ENCODE measurements around the gene AGTPBP1.
A peak's percentile ranks its signal among the peaks of the same experiment; 100 is the strongest.

AGTPBP1 gene

DNA sequence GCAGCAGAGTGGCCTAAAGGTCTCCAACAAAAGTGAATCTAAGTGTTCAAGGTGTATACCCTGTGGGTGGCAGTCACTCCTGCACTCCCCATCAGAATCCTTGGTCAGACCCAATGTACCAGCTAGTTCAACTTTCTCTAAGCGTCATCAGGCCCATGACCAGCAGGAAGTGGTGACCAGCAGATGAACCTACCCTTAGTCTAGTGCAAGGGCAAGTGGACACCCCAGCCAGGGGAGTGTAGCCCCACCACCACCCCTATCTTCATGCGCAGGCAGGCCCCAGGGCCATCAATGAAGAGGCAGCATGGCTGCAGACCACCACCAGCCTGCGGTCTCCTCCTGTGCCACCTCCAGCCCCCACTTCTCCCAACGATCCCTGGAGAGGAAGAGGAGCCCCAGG is 213.1 kb downstream of the AGTPBP1 start:
- Histone ChIP-seq H3K9ac (ENCODE audit: low read length in 5 of 5) (no peak overlapping the region), H3K36me3 (ENCODE audit: control insufficient read depth in 5 of 5, insufficient read depth in 5 of 5, low read length in 5 of 5) (no peaks in the 10 kb centered on the region), H3K27ac (ENCODE audit: low read depth, low read length) (peak overlapping the region; percentile 69), H3K4me1 (ENCODE audit: control insufficient read depth in 5 of 5, insufficient read depth in 5 of 5, low read length in 5 of 5) (peaks cover 4 to 59% (median 22%) of the 10 kb centered on the region in 5 donors), H3K9me3 (ENCODE audit: control insufficient read depth in 5 of 5, low read length in 5 of 5) (no peaks in the 10 kb centered on the region), H3K27me3 (ENCODE audit: control insufficient read depth in 5 of 5, insufficient read depth in 4 of 5, low read length in 5 of 5) (peaks cover 0 to 3% (median 0%) of the 10 kb centered on the region in 5 donors), H3K4me3 (ENCODE audit: low read depth in 1 of 5, low read length in 5 of 5) (no peak overlapping the region)

DNA sequence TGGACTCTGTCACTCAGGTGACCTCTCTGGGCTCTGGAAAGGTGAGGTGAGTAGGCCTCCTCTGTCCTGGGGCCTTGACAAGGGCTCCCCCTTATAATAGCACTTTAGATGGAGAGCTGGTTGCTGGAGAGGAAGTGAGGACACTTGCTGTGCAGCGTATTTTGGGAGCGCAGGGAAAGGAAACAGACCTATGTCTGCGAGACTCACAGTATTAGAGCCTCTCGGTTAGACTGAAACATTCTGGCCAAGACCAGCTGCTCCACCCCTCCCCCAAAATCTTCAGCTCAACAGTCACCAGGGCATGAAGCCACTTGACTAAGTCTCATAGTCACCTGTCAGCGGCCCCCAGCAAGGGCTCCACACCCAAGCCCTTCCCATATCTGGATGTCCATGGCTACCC is 213.6 kb downstream of the AGTPBP1 start:
- peaks cover 0 to 3% (median 0%) of the 10 kb centered on the region in 5 donors for H3K27me3 ChIP-seq (ENCODE audit: control insufficient read depth in 5 of 5, insufficient read depth in 4 of 5, low read length in 5 of 5)
- peaks cover 4 to 62% (median 25%) of the 10 kb centered on the region in 5 donors for H3K4me1 ChIP-seq (ENCODE audit: control insufficient read depth in 5 of 5, insufficient read depth in 5 of 5, low read length in 5 of 5)
- H3K4me3 ChIP-seq (ENCODE audit: low read depth in 1 of 5, low read length in 5 of 5): no peak overlapping the region
- H3K27ac ChIP-seq (ENCODE audit: low read depth, low read length): peak overlapping the region; percentile 69
- H3K36me3 ChIP-seq (ENCODE audit: control insufficient read depth in 5 of 5, insufficient read depth in 5 of 5, low read length in 5 of 5): no peaks in the 10 kb centered on the region
- H3K9me3 ChIP-seq (ENCODE audit: control insufficient read depth in 5 of 5, low read length in 5 of 5): no peaks in the 10 kb centered on the region
- H3K9ac ChIP-seq (ENCODE audit: low read length in 5 of 5): peak overlapping the region in 1 of 5 donors; percentile 15

DNA sequence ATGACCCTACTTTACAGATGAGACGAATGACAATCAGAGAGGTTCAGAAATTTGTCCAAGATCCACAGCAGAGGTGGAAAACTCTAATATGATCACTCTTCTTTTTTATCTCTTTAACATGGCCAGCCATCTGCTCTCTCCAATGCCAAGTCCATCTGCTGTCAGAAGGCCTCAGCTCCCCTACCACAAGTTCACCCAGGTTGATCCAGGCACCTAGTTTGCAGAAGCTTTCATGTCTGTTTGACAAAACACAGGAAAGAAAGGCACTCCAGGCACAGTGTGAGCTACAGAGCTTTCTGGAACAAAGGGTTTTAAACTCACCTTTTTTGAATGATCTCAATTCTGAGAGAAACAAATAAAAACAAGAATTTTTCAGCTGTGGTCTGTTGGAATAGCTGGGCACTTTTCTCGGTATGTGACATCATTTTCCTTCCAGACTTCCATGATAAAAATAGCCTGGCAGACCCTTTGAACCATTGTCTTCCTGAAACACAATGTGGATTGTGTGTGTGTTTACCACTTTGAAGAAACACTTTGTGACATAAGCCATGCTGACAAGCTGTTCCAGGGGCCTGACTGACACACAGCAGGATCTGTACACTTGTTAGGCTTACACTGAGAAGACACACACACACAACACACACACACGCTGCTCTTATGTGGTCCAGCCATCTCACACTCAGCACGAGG is 214.3 kb downstream of the AGTPBP1 start:
- H3K27ac ChIP-seq (ENCODE audit: low read depth, low read length): peak overlapping the region; percentile 77
- peaks cover 0 to 3% (median under 1%) of the 10 kb centered on the region in 5 donors for H3K27me3 ChIP-seq (ENCODE audit: control insufficient read depth in 5 of 5, insufficient read depth in 4 of 5, low read length in 5 of 5)
- no peak overlapping the region for H3K4me3 ChIP-seq (ENCODE audit: low read depth in 1 of 5, low read length in 5 of 5)
- peak overlapping the region in 1 of 5 donors; percentile 44 for H3K9ac ChIP-seq (ENCODE audit: low read length in 5 of 5)
- no peaks in the 10 kb centered on the region for H3K9me3 ChIP-seq (ENCODE audit: control insufficient read depth in 5 of 5, low read length in 5 of 5)
- H3K4me1 ChIP-seq (ENCODE audit: control insufficient read depth in 5 of 5, insufficient read depth in 5 of 5, low read length in 5 of 5): peaks cover 4 to 65% (median 31%) of the 10 kb centered on the region in 5 donors
- no peaks in the 10 kb centered on the region for H3K36me3 ChIP-seq (ENCODE audit: control insufficient read depth in 5 of 5, insufficient read depth in 5 of 5, low read length in 5 of 5)

DNA sequence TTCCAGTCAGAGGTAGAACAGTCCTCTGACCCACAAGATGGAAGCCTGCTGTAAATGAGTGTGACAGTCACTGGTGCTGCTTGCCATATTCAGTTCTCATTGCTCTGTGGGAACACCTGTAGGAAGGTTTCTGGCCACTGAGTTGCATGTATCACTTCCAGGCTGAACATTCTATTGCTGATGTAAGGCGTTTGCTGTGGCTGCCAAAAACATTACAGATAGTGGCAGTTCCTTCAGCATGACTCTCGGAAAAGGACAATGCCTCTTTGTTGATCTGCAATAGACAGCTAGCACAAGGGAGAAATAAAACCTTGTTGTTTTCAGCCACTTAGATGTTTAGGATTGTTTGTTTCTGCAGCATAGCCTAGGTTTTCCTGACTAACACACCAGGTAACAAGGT is 217.2 kb downstream of the AGTPBP1 start:
- Histone ChIP-seq H3K27ac (ENCODE audit: low read depth, low read length) (no peak overlapping the region), H3K4me3 (ENCODE audit: low read depth in 1 of 5, low read length in 5 of 5) (no peak overlapping the region)

GRCh38 chr9:85523202-85523601 is 218.6 kb downstream of the AGTPBP1 start:
- Histone ChIP-seq H3K4me1 (ENCODE audit: control insufficient read depth in 5 of 5, insufficient read depth in 5 of 5, low read length in 5 of 5) (peaks cover 3 to 44% (median 21%) of the 10 kb centered on the region in 5 donors), H3K27me3 (ENCODE audit: control insufficient read depth in 5 of 5, insufficient read depth in 4 of 5, low read length in 5 of 5) (peaks cover 0 to 4% (median 3%) of the 10 kb centered on the region in 5 donors), H3K27ac (ENCODE audit: low read depth, low read length) (peak overlapping the region; percentile 54), H3K9ac (ENCODE audit: low read length in 5 of 5) (no peak overlapping the region), H3K9me3 (ENCODE audit: control insufficient read depth in 5 of 5, low read length in 5 of 5) (no peaks in the 10 kb centered on the region), H3K4me3 (ENCODE audit: low read depth in 1 of 5, low read length in 5 of 5) (peak overlapping the region in 3 of 5 donors; percentile 60 to 68 (median 67)), H3K36me3 (ENCODE audit: control insufficient read depth in 5 of 5, insufficient read depth in 5 of 5, low read length in 5 of 5) (no peaks in the 10 kb centered on the region)

More for the DNA sequence above, 217.2 kb downstream of the AGTPBP1 start:
- Histone ChIP-seq H3K9ac (ENCODE audit: low read length in 5 of 5) (no peak overlapping the region), H3K9me3 (ENCODE audit: control insufficient read depth in 5 of 5, low read length in 5 of 5) (no peaks in the 10 kb centered on the region), H3K27me3 (ENCODE audit: control insufficient read depth in 5 of 5, insufficient read depth in 4 of 5, low read length in 5 of 5) (peaks cover 0 to 4% (median 3%) of the 10 kb centered on the region in 5 donors), H3K36me3 (ENCODE audit: control insufficient read depth in 5 of 5, insufficient read depth in 5 of 5, low read length in 5 of 5) (no peaks in the 10 kb centered on the region), H3K4me1 (ENCODE audit: control insufficient read depth in 5 of 5, insufficient read depth in 5 of 5, low read length in 5 of 5) (peaks cover 3 to 57% (median 26%) of the 10 kb centered on the region in 5 donors)

DNA sequence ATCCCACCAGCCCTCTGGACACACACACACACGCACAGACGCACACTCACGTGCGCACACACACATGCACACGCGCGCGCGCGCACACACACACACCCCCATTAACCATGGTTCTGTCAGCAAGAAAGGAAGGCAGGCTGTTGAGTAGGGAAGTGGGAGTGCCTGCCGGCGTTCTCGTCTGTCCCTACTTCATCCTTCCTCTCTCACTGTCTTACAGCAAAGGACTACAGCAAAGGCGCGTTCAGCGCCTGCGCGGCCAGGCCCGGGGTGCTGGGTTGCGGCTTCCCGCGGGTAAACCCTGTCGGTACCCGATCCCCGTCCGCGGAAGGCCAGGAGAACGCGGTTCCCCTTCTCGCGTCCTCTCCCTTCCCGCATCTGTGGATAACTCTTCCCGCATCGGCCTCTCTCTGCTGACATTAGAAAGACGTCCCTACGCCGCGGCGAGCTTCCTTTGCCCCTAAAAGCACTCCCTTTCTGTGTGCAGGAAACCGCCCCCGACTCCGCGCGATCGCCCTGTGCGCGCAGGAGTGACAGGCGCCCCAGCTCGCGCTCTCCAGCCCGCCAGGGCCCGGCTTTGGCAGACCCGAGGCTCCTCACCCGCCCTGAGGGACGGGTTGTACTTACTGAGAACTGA is 219.2 kb downstream of the AGTPBP1 start:
- Histone ChIP-seq H3K9me3 (ENCODE audit: control insufficient read depth in 5 of 5, low read length in 5 of 5) (no peaks in the 10 kb centered on the region), H3K27me3 (ENCODE audit: control insufficient read depth in 5 of 5, insufficient read depth in 4 of 5, low read length in 5 of 5) (peaks cover 0 to 4% (median 3%) of the 10 kb centered on the region in 5 donors), H3K4me3 (ENCODE audit: low read depth in 1 of 5, low read length in 5 of 5) (peak overlapping the region; percentile 38 to 68 (median 61)), H3K4me1 (ENCODE audit: control insufficient read depth in 5 of 5, insufficient read depth in 5 of 5, low read length in 5 of 5) (peaks cover 3 to 38% (median 18%) of the 10 kb centered on the region in 5 donors), H3K27ac (ENCODE audit: low read depth, low read length) (peak overlapping the region; percentile 54), H3K9ac (ENCODE audit: low read length in 5 of 5) (peak overlapping the region in 4 of 5 donors; percentile 21 to 48 (median 45)), H3K36me3 (ENCODE audit: control insufficient read depth in 5 of 5, insufficient read depth in 5 of 5, low read length in 5 of 5) (no peaks in the 10 kb centered on the region)

DNA sequence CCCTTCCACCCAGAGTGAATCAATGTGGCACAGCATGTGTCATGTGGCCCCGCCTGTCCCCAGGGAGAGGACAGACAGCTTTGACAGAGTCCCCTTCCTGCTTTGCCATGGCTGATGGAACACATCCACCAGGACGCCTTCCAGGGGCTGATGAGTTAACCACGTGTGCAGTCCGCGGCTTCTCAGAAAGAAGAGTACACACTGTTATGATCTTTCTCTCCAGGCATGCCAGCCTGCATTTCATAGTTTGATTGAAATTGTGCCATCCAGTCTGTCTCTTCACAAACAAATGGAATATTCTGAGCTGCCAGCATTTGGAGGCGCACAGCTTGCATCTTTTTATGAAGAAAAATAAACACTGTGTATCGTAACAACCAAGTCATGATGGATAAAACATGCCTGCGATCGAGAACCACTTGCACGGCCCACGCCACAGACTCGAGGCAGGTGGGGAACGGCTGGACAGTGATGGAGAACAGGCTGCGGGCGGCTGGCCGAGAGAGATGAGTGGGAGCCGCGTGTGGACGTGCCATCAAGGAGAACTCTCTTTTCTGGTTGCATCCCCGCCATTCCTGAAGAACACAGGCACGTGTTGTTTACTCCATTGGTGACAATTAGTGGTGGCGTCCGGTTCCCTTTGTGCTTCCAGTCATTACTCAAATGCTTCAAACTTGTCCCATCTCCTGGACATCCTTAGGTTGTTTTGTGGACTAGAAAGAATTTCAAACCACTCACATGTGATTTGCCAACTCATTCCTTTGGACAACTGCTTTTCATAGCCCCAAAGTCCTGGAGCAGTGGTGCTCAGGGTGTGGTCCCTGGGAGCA is 220.2 kb downstream of the AGTPBP1 start:
- H3K4me3 ChIP-seq (ENCODE audit: low read depth in 1 of 5, low read length in 5 of 5): peak overlapping the region in 3 of 5 donors; percentile 38 to 67 (median 60)
- peak overlapping the region; percentile 54 for H3K27ac ChIP-seq (ENCODE audit: low read depth, low read length)
- H3K27me3 ChIP-seq (ENCODE audit: control insufficient read depth in 5 of 5, insufficient read depth in 4 of 5, low read length in 5 of 5): peaks cover 0 to 4% (median 3%) of the 10 kb centered on the region in 5 donors
- H3K9me3 ChIP-seq (ENCODE audit: control insufficient read depth in 5 of 5, low read length in 5 of 5): no peaks in the 10 kb centered on the region
- H3K4me1 ChIP-seq (ENCODE audit: control insufficient read depth in 5 of 5, insufficient read depth in 5 of 5, low read length in 5 of 5): peaks cover 3 to 30% (median 18%) of the 10 kb centered on the region in 5 donors
- H3K36me3 ChIP-seq (ENCODE audit: control insufficient read depth in 5 of 5, insufficient read depth in 5 of 5, low read length in 5 of 5): no peaks in the 10 kb centered on the region
- H3K9ac ChIP-seq (ENCODE audit: low read length in 5 of 5): no peak overlapping the region

- Histone ChIP-seq H3K36me3 (ENCODE audit: control insufficient read depth in 5 of 5, insufficient read depth in 5 of 5, low read length in 5 of 5) (no peaks in the 10 kb centered on the region), H3K4me3 (ENCODE audit: low read depth in 1 of 5, low read length in 5 of 5) (no peak overlapping the region), H3K9me3 (ENCODE audit: control insufficient read depth in 5 of 5, low read length in 5 of 5) (no peaks in the 10 kb centered on the region), H3K9ac (ENCODE audit: low read length in 5 of 5) (no peak overlapping the region), H3K27me3 (ENCODE audit: control insufficient read depth in 5 of 5, insufficient read depth in 4 of 5, low read length in 5 of 5) (peaks cover 0 to under 1% (median 0%) of the 10 kb centered on the region in 5 donors), H3K4me1 (ENCODE audit: control insufficient read depth in 5 of 5, insufficient read depth in 5 of 5, low read length in 5 of 5) (peaks cover 0 to 17% (median 5%) of the 10 kb centered on the region in 5 donors), H3K27ac (ENCODE audit: low read depth, low read length) (no peak overlapping the region)
Measured at GRCh38 chr9:85516976-85517637, 224.6 kb downstream of the AGTPBP1 start.

DNA sequence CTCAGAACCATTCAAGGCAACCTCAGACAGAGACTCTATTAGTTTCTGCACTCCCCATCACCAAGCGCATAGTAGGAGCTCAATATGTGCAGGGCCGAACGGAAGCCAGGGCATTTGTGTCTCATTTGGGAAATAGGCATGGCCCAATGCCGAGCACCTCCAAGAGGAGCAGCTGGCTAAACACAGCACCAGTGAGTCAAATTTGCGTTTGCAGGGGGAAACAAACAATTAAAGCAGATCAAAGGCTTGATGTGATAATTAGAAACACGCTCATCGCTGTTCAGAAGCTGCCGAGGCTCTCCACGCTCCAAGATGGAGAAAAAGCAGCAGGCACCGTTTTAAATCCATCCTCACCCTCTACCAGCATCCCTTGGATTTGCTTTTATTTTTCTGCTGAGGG is 225.3 kb downstream of the AGTPBP1 start:
- H3K27ac ChIP-seq (ENCODE audit: low read depth, low read length): no peak overlapping the region

More for the DNA sequence above, 225.3 kb downstream of the AGTPBP1 start:
- Histone ChIP-seq H3K4me1 (ENCODE audit: control insufficient read depth in 5 of 5, insufficient read depth in 5 of 5, low read length in 5 of 5) (peaks cover 0 to 10% (median 2%) of the 10 kb centered on the region in 5 donors), H3K4me3 (ENCODE audit: low read depth in 1 of 5, low read length in 5 of 5) (no peak overlapping the region), H3K9me3 (ENCODE audit: control insufficient read depth in 5 of 5, low read length in 5 of 5) (no peaks in the 10 kb centered on the region), H3K9ac (ENCODE audit: low read length in 5 of 5) (no peak overlapping the region), H3K27me3 (ENCODE audit: control insufficient read depth in 5 of 5, insufficient read depth in 4 of 5, low read length in 5 of 5) (no peaks in the 10 kb centered on the region), H3K36me3 (ENCODE audit: control insufficient read depth in 5 of 5, insufficient read depth in 5 of 5, low read length in 5 of 5) (no peaks in the 10 kb centered on the region)

Measured in subcutaneous abdominal adipose tissue (tissue), 5 donors.